ENCODE results near the gene RAI2. TPM values are rescaled to one million over a fixed set of nuclear protein-coding genes. Genes with fewer than 3 reads are reported as not detected.

The RAI2 gene
- total and polyA plus RNA-seq, 7 experiments from 2014 or later = 0.96 to 2.8 (median 1.9) TPM; not detected in 1

DNA sequence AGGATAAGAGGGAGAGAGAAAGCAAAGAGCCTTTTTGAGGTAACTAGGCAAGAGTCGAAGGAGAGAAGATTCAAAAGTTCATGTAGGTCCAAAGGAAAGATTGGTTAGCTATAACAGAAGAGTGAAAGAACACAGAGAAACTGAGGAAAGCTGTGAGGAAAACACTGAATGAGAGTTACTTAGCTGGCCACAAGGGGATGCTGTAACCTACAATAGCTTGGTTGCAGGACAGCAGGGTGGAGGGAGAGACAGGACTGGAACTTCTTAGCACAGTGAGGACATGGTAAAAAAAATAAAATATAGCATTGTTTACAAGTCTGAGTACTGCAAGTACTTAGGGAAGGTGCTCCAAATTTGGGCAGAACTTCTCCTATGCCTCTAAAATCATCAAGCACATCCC is 48.3 kb downstream of the RAI2 start:
- no peaks in the 10 kb centered on the region for H3K9me3 Mint-ChIP-seq
- no peak overlapping the region for H3K4me3 ChIP-seq (ENCODE audit: low read length)
- H3K27ac Mint-ChIP-seq = no peak overlapping the region
- no peaks in the 10 kb centered on the region for H3K4me1 ChIP-seq (ENCODE audit: control insufficient read depth in 2 of 2, insufficient read depth in 2 of 2, low read length in 2 of 2)
- H3K27ac ChIP-seq (ENCODE audit: low read depth, low read length) = no peak overlapping the region
- intact Hi-C loops (cut with micrococcal nuclease) = no loop called here
- ATAC-seq = no peak
- H3K4me3 Mint-ChIP-seq = no peak overlapping the region
- POLR2A ChIA-PET = no interaction called here
- no peaks in the 10 kb centered on the region for H3K36me3 Mint-ChIP-seq
- no peaks in the 10 kb centered on the region for H3K27me3 Mint-ChIP-seq
- CTCF ChIA-PET = no interaction called here
- no peak for DNase-seq
- H3K27me3 ChIP-seq (ENCODE audit: control insufficient read depth in 2 of 2, insufficient read depth in 2 of 2, low read length in 2 of 2) = no peaks in the 10 kb centered on the region
- no peaks in the 10 kb centered on the region for H3K9me3 ChIP-seq (ENCODE audit: control insufficient read depth in 2 of 3, low read length in 3 of 3)
- H3K36me3 ChIP-seq (ENCODE audit: control insufficient read depth in 2 of 3, insufficient read depth in 3 of 3, low read length in 3 of 3) = no peaks in the 10 kb centered on the region
- peaks cover 0 to 2% (median 0%) of the 10 kb centered on the region in 7 donors for H3K4me1 Mint-ChIP-seq

DNA sequence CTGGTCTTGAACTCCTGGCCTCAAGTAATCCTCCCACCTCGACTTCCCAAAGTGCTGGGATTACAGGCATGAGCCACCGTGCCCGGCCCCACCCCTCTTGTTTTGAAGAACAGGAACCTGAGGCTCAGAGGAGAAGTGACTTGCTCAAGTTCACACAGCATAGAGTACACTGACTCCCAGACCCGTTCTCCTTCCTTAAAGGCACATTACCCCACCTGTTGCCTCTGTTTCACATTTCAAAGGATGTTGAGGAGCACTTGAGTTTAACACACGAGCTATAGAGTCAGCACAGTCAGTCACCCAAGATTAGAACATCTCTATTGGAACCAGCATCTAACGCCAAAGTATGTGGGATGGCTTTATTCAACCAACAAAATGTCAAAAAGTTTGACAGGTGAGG is 51.1 kb downstream of the RAI2 start:
- H3K27ac Mint-ChIP-seq = no peak overlapping the region
- peaks cover 0 to 2% (median 0%) of the 10 kb centered on the region in 7 donors for H3K4me1 Mint-ChIP-seq
- H3K27me3 Mint-ChIP-seq = no peaks in the 10 kb centered on the region
- Histone ChIP-seq H3K4me1 (ENCODE audit: control insufficient read depth in 2 of 2, insufficient read depth in 2 of 2, low read length in 2 of 2) (no peaks in the 10 kb centered on the region), H3K36me3 (ENCODE audit: control insufficient read depth in 2 of 3, insufficient read depth in 3 of 3, low read length in 3 of 3) (no peaks in the 10 kb centered on the region), H3K9me3 (ENCODE audit: control insufficient read depth in 2 of 3, low read length in 3 of 3) (no peaks in the 10 kb centered on the region), H3K4me3 (ENCODE audit: low read length) (no peak overlapping the region), H3K27ac (ENCODE audit: low read depth, low read length) (no peak overlapping the region), H3K27me3 (ENCODE audit: control insufficient read depth in 2 of 2, insufficient read depth in 2 of 2, low read length in 2 of 2) (no peaks in the 10 kb centered on the region)
- no peak overlapping the region for H3K4me3 Mint-ChIP-seq
- ChIA-PET POLR2A (interaction anchor here (0.6 kb wide), 1 partner anchor 1695 kb away, joined by 3 read pairs; no protein-coding TSS in a partner anchor), CTCF (no interaction called here)
- DNase-seq = no peak
- H3K36me3 Mint-ChIP-seq = no peaks in the 10 kb centered on the region
- ATAC-seq = no peak
- intact Hi-C loops (cut with micrococcal nuclease) = no loop called here
- H3K9me3 Mint-ChIP-seq = no peaks in the 10 kb centered on the region

GRCh38 chrX:17809273-17809672 is 51.8 kb downstream of the RAI2 start:
- H3K4me1 ChIP-seq (ENCODE audit: control insufficient read depth in 2 of 2, insufficient read depth in 2 of 2, low read length in 2 of 2) = no peaks in the 10 kb centered on the region
- ATAC-seq (no peak), DNase-seq (no peak)
- ChIA-PET CTCF (no interaction called here), POLR2A (no interaction called here)
- H3K27me3 Mint-ChIP-seq = no peaks in the 10 kb centered on the region
- peaks cover 0 to 2% (median 0%) of the 10 kb centered on the region in 7 donors for H3K4me1 Mint-ChIP-seq
- no peaks in the 10 kb centered on the region for H3K27me3 ChIP-seq (ENCODE audit: control insufficient read depth in 2 of 2, insufficient read depth in 2 of 2, low read length in 2 of 2)
- no peaks in the 10 kb centered on the region for H3K36me3 ChIP-seq (ENCODE audit: control insufficient read depth in 2 of 3, insufficient read depth in 3 of 3, low read length in 3 of 3)
- intact Hi-C loops (cut with micrococcal nuclease) = no loop called here
- H3K27ac ChIP-seq (ENCODE audit: low read depth, low read length) = no peak overlapping the region
- H3K27ac Mint-ChIP-seq = no peak overlapping the region
- H3K4me3 Mint-ChIP-seq = no peak overlapping the region
- H3K9me3 Mint-ChIP-seq = no peaks in the 10 kb centered on the region
- no peaks in the 10 kb centered on the region for H3K9me3 ChIP-seq (ENCODE audit: control insufficient read depth in 2 of 3, low read length in 3 of 3)
- H3K4me3 ChIP-seq (ENCODE audit: low read length) = no peak overlapping the region
- no peaks in the 10 kb centered on the region for H3K36me3 Mint-ChIP-seq

- no peaks in the 10 kb centered on the region for H3K9me3 ChIP-seq (ENCODE audit: control insufficient read depth in 2 of 3, low read length in 3 of 3)
- ChIA-PET POLR2A (no interaction called here), CTCF (no interaction called here)
- ATAC-seq = no peak
- H3K36me3 ChIP-seq (ENCODE audit: control insufficient read depth in 2 of 3, insufficient read depth in 3 of 3, low read length in 3 of 3) = no peaks in the 10 kb centered on the region
- H3K9me3 Mint-ChIP-seq = peaks cover 0 to 2% (median 0%) of the 10 kb centered on the region in 11 donors
- H3K4me1 Mint-ChIP-seq = peaks cover 0 to 2% (median 0%) of the 10 kb centered on the region in 7 donors
- no peaks in the 10 kb centered on the region for H3K4me1 ChIP-seq (ENCODE audit: control insufficient read depth in 2 of 2, insufficient read depth in 2 of 2, low read length in 2 of 2)
- no peak overlapping the region for H3K27ac Mint-ChIP-seq
- no peaks in the 10 kb centered on the region for H3K36me3 Mint-ChIP-seq
- intact Hi-C loops (cut with micrococcal nuclease) = no loop called here
- H3K27me3 Mint-ChIP-seq = no peaks in the 10 kb centered on the region
- no peak overlapping the region for H3K4me3 ChIP-seq (ENCODE audit: low read length)
- H3K27me3 ChIP-seq (ENCODE audit: control insufficient read depth in 2 of 2, insufficient read depth in 2 of 2, low read length in 2 of 2) = no peaks in the 10 kb centered on the region
- no peak overlapping the region for H3K4me3 Mint-ChIP-seq
- no peak for DNase-seq
- H3K27ac ChIP-seq (ENCODE audit: low read depth, low read length) = no peak overlapping the region
These were observed 56.0 kb downstream of the RAI2 start for GRCh38 chrX:17805120-17805519.

DNA sequence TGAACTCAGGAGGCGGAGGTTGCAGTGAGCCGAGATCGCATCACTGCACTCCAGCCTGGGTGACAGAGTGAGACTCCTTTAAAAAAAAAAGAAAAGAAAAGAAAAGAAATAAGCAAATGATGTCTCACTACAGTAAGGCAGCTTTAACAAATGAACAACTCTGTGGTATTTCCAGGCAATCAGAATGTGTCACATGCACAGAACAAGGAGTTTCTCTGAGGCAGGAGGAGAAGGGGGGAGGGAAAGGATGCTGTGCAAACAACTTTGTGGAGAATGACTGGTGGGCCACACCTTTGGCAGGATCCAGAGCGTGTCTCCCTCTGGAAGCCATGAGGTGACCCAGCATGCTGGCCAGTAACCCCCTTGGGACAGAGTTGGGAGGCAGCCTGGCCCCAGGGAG is 57.6 kb downstream of the RAI2 start:
- ATAC-seq (no peak), DNase-seq (no peak)
- H3K4me1 ChIP-seq (ENCODE audit: control insufficient read depth in 2 of 2, insufficient read depth in 2 of 2, low read length in 2 of 2) = no peaks in the 10 kb centered on the region
- ChIA-PET POLR2A (no interaction called here), CTCF (no interaction called here)
- intact Hi-C loops (cut with micrococcal nuclease) = no loop called here
- Mint-ChIP-seq H3K27ac (no peak overlapping the region), H3K4me1 (peaks cover 0 to 5% (median 0%) of the 10 kb centered on the region in 7 donors), H3K9me3 (peaks cover 0 to 2% (median 0%) of the 10 kb centered on the region in 11 donors), H3K36me3 (no peaks in the 10 kb centered on the region), H3K4me3 (no peak overlapping the region), H3K27me3 (no peaks in the 10 kb centered on the region)
- H3K9me3 ChIP-seq (ENCODE audit: control insufficient read depth in 2 of 3, low read length in 3 of 3) = no peaks in the 10 kb centered on the region
- H3K27me3 ChIP-seq (ENCODE audit: control insufficient read depth in 2 of 2, insufficient read depth in 2 of 2, low read length in 2 of 2) = no peaks in the 10 kb centered on the region
- no peaks in the 10 kb centered on the region for H3K36me3 ChIP-seq (ENCODE audit: control insufficient read depth in 2 of 3, insufficient read depth in 3 of 3, low read length in 3 of 3)
- H3K27ac ChIP-seq (ENCODE audit: low read depth, low read length) = no peak overlapping the region
- no peak overlapping the region for H3K4me3 ChIP-seq (ENCODE audit: low read length)

GRCh38 chrX:17802756-17803155 is 58.3 kb downstream of the RAI2 start:
- Histone ChIP-seq H3K27ac (ENCODE audit: low read depth, low read length) (no peak overlapping the region), H3K4me3 (ENCODE audit: low read length) (no peak overlapping the region), H3K27me3 (ENCODE audit: control insufficient read depth in 2 of 2, insufficient read depth in 2 of 2, low read length in 2 of 2) (no peaks in the 10 kb centered on the region), H3K4me1 (ENCODE audit: control insufficient read depth in 2 of 2, insufficient read depth in 2 of 2, low read length in 2 of 2) (no peaks in the 10 kb centered on the region), H3K36me3 (ENCODE audit: control insufficient read depth in 2 of 3, insufficient read depth in 3 of 3, low read length in 3 of 3) (no peaks in the 10 kb centered on the region), H3K9me3 (ENCODE audit: control insufficient read depth in 2 of 3, low read length in 3 of 3) (no peaks in the 10 kb centered on the region)
- no peak overlapping the region for H3K4me3 Mint-ChIP-seq
- intact Hi-C loops (cut with micrococcal nuclease) = no loop called here
- H3K4me1 Mint-ChIP-seq = peaks cover 2 to 10% (median 6%) of the 10 kb centered on the region in 7 donors
- H3K27ac Mint-ChIP-seq = no peak overlapping the region
- no peak for DNase-seq
- peaks cover 0 to 2% (median 0%) of the 10 kb centered on the region in 11 donors for H3K9me3 Mint-ChIP-seq
- H3K27me3 Mint-ChIP-seq = no peaks in the 10 kb centered on the region
- H3K36me3 Mint-ChIP-seq = no peaks in the 10 kb centered on the region
- ChIA-PET CTCF (no interaction called here), POLR2A (no interaction called here)
- ATAC-seq = no peak

DNA sequence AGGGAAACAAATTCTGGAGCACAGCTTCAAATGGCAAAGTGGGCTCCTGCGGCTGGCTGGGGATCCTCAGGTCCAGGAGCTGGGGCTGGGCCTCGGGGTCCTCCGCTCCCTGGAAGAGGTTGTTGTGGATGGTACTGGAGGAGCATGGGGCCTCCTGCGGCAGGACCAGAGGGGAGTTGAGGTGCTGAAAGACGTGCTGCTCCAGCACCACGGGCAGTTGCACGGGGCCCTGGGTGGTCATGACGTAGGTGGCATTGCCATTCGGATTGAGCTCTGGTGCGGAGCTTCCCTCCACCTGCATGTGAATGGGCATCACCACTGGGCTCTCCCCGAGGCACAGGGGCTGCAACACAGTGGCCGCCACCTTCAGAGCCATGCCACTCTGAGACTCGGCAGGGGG is 59.7 kb downstream of the RAI2 start:
- Histone ChIP-seq H3K27ac (ENCODE audit: low read depth, low read length) (no peak overlapping the region), H3K9me3 (ENCODE audit: control insufficient read depth in 2 of 3, low read length in 3 of 3) (no peaks in the 10 kb centered on the region), H3K27me3 (ENCODE audit: control insufficient read depth in 2 of 2, insufficient read depth in 2 of 2, low read length in 2 of 2) (no peaks in the 10 kb centered on the region), H3K4me1 (ENCODE audit: control insufficient read depth in 2 of 2, insufficient read depth in 2 of 2, low read length in 2 of 2) (no peaks in the 10 kb centered on the region), H3K4me3 (ENCODE audit: low read length) (no peak overlapping the region), H3K36me3 (ENCODE audit: control insufficient read depth in 2 of 3, insufficient read depth in 3 of 3, low read length in 3 of 3) (no peaks in the 10 kb centered on the region)
- ChIA-PET CTCF (no interaction called here), POLR2A (no interaction called here)
- H3K27me3 Mint-ChIP-seq = no peaks in the 10 kb centered on the region
- H3K4me1 Mint-ChIP-seq = peaks cover 2 to 17% (median 12%) of the 10 kb centered on the region in 7 donors
- intact Hi-C loops (cut with micrococcal nuclease) = no loop called here
- peaks cover 0 to 2% (median 0%) of the 10 kb centered on the region in 11 donors for H3K9me3 Mint-ChIP-seq
- no peak overlapping the region for H3K4me3 Mint-ChIP-seq
- DNase-seq (no peak), ATAC-seq (no peak)
- no peaks in the 10 kb centered on the region for H3K36me3 Mint-ChIP-seq
- H3K27ac Mint-ChIP-seq = no peak overlapping the region
